CD14-positive monocyte (primary cell): ENCODE measurements around the gene GAB4. TPM values are rescaled to one million over a fixed set of nuclear protein-coding genes. Genes with fewer than 3 reads are reported as not detected.
A peak's percentile ranks its signal among the peaks of the same experiment; 100 is the strongest.

Source experiments
- DNase-seq, 3 donors: peaks; one replicate each; pipeline ENCODE4 v3.0.0-alpha.2; 2011 to 2022
- H2AFZ ChIP-seq: 2 replicates; pipeline ENCODE4 v1.6.0; 2012; ENCODE audit warnings: mild to moderate bottlenecking, low read depth, low read length, inconsistent platforms; ENCODE audit not compliant: insufficient read depth, poor library complexity, severe bottlenecking
- H3K27ac ChIP-seq, 2 donors: 1 replicate in 1 of 2; 2 replicates in 1 of 2; pipeline ENCODE4 v1.5.1; 2012 to 2013; ENCODE audit warnings: low read length in 2 of 2, control low read depth in 1 of 2, inconsistent platforms in 1 of 2, low read depth in 1 of 2, mild to moderate bottlenecking in 1 of 2
- H3K27me3 ChIP-seq, 2 donors: one replicate each; pipeline versions ENCODE4 v1.6.0 to v1.6.1; 2011 to 2013; ENCODE audit warnings: low read length in 2 of 2; ENCODE audit not compliant: control insufficient read depth in 2 of 2, insufficient read depth in 2 of 2
- H3K36me3 ChIP-seq, 2 donors: replicated peaks in 1 of 2; 1 replicate in 1 of 2; 2 replicates in 1 of 2; pipeline versions ENCODE4 v1.5.1 to v1.6.1; 2012 to 2013; ENCODE audit warnings: low read length in 2 of 2, control low read depth in 1 of 2, inconsistent platforms in 1 of 2, mild to moderate bottlenecking in 1 of 2; ENCODE audit not compliant: insufficient read depth in 2 of 2, control insufficient read depth in 1 of 2
- H3K4me1 ChIP-seq, 2 donors: 1 replicate in 1 of 2; 2 replicates in 1 of 2; pipeline versions ENCODE4 v1.5.1 to v1.6.1; 2012 to 2013; ENCODE audit warnings: low read length in 2 of 2, control low read depth in 1 of 2, inconsistent platforms in 1 of 2, mild to moderate bottlenecking in 1 of 2, moderate library complexity in 1 of 2; ENCODE audit not compliant: insufficient read depth in 2 of 2, control insufficient read depth in 1 of 2
- H3K4me2 ChIP-seq: replicated peaks from 2 replicates; pipeline ENCODE3; 2012; ENCODE audit warnings: low read length, moderate library complexity, mild to moderate bottlenecking; ENCODE audit not compliant: poor library complexity, severe bottlenecking; ENCODE audit errors: extremely low read depth
- H3K4me3 ChIP-seq, 3 experiments: fragments of 200-600 bp in 1 of 3; sonication (generic) in 1 of 3; replicated peaks in 1 of 3; 1 replicate in 2 of 3; 2 replicates in 1 of 3; pipeline ENCODE4 v1.5.1; 2011 to 2013; ENCODE audit warnings: low read length in 3 of 3, mild to moderate bottlenecking in 3 of 3, control low read depth in 2 of 3, low read depth in 2 of 3, inconsistent platforms in 1 of 3, moderate library complexity in 1 of 3
- H3K79me2 ChIP-seq: 2 replicates; pipeline ENCODE4 v1.6.0; 2012; ENCODE audit warnings: mild to moderate bottlenecking, control low read depth, inconsistent platforms, low read length, moderate library complexity; ENCODE audit not compliant: insufficient read depth
- H3K9ac ChIP-seq: 2 replicates; pipeline ENCODE4 v1.6.0; 2017; ENCODE audit warnings: low read length, mild to moderate bottlenecking; ENCODE audit not compliant: insufficient read depth, poor library complexity, severe bottlenecking
- H3K9me3 ChIP-seq, 2 donors: replicated peaks in 1 of 2; 1 replicate in 1 of 2; 2 replicates in 1 of 2; pipeline versions ENCODE4 v1.5.1 to v1.6.1; 2012 to 2013; ENCODE audit warnings: low read length in 2 of 2, control low read depth in 1 of 2; ENCODE audit not compliant: control insufficient read depth in 1 of 2, insufficient read depth in 1 of 2
- H4K20me1 ChIP-seq: 2 replicates; pipeline ENCODE4 v1.6.0; 2012; ENCODE audit warnings: mild to moderate bottlenecking, low read length, control low read depth, moderate library complexity; ENCODE audit not compliant: insufficient read depth
- H3K27ac Mint-ChIP-seq, 7 donors: one replicate each; pipeline ENCODE4 v1.8.0; 2020; ENCODE audit warnings: mild to moderate bottlenecking in 7 of 7, mixed read lengths in 7 of 7, moderate library complexity in 6 of 7, inconsistent platforms in 2 of 7
- H3K27me3 Mint-ChIP-seq, 3 donors: one replicate each; pipeline ENCODE4 v1.8.0; 2021 to 2022; ENCODE audit warnings: low read depth in 3 of 3, mild to moderate bottlenecking in 3 of 3, mixed read lengths in 3 of 3, moderate library complexity in 3 of 3, inconsistent platforms in 1 of 3
- H3K36me3 Mint-ChIP-seq, 2 donors: one replicate each; pipeline ENCODE4 v1.8.0; 2020; ENCODE audit warnings: mixed read lengths in 2 of 2, inconsistent platforms in 1 of 2, mild to moderate bottlenecking in 1 of 2
- H3K4me1 Mint-ChIP-seq: one replicate; pipeline ENCODE4 v1.8.0; 2020; ENCODE audit warnings: mild to moderate bottlenecking, mixed read lengths
- H3K4me3 Mint-ChIP-seq, 2 donors: one replicate each; pipeline ENCODE4 v1.8.0; 2020; ENCODE audit warnings: mild to moderate bottlenecking in 2 of 2, mixed read lengths in 2 of 2, moderate library complexity in 1 of 2
- H3K9me3 Mint-ChIP-seq, 7 donors: one replicate each; pipeline ENCODE4 v1.8.0; 2020 to 2022; ENCODE audit warnings: mixed read lengths in 7 of 7, mild to moderate bottlenecking in 6 of 7, moderate library complexity in 6 of 7, inconsistent platforms in 2 of 7
- WGBS: methylation state at CpG from one replicate; pipeline ENCODE4 v1.1.5; 2013; ENCODE audit warnings: missing lambda C conversion rate; ENCODE audit not compliant: insufficient coverage; 5-methylcytosine and 5-hydroxymethylcytosine counted together
- intact Hi-C, 2 donors: fragments of 100-400 bp; cut with micrococcal nuclease; formaldehyde crosslinking; loops; one replicate each; pipeline versions ENCODE4 v1.15.0 to v1.15.1; 2023
- polyA plus RNA-seq, 3 donors: library from polyadenylated mRNA; depleted of rRNA in 1 of 3; unstranded in 2 of 3; stranded (reverse) in 1 of 3; fragments of 300-500 nt in 2 of 3; fragments of >200 nt in 1 of 3; fragmentation: Illumina TruSeq in 2 of 3; gene quantifications; 1 replicate in 2 of 3; 2 replicates in 1 of 3; pipeline ENCODE4 v1.2.3, GENCODE V29; 2012 to 2021
- TF ChIP-seq, protein P1 (sequence below): fragments of 200-600 bp; IDR thresholded peaks from one replicate; pipeline ENCODE4 v1.8.0; 2022; ENCODE audit warnings: antibody characterized with exemption, mild to moderate bottlenecking

The GAB4 gene
- polyA plus RNA-seq, 3 donors: not detected

DNA sequence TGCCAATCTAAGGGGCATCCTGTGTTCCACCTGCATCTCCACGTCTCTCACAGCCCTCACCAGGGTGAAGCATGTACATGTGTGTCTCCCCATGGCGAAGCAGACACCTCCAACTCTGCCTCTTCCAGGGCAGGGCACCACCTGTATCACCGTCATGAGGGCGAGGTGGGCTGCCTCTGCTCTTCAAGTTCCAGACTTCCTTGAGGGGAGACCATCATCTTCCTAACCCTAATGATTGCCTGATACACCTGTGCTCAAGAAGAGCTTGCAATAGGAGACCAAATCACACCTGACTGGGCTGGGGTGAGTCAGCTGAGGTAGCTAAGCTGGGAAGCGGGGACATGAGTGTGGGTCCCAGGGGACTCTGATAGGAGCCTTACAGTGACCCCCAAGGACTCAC lies 43.7 kb downstream of the GAB4 start:
- H4K20me1 ChIP-seq: no peaks in the 10 kb centered on the region
- no peak overlapping the region for H2AFZ ChIP-seq
- Mint-ChIP-seq H3K4me3 (no peak overlapping the region), H3K9me3 (peaks cover 0 to 2% (median 0%) of the 10 kb centered on the region in 7 donors), H3K27me3 (peaks cover 0 to 13% (median 3%) of the 10 kb centered on the region in 3 donors), H3K36me3 (no peaks in the 10 kb centered on the region), H3K4me1 (no peaks in the 10 kb centered on the region), H3K27ac (no peak overlapping the region)
- H3K27ac ChIP-seq: no peak overlapping the region
- no peaks in the 10 kb centered on the region for H3K9me3 ChIP-seq
- TF ChIP-seq, protein P1, sequence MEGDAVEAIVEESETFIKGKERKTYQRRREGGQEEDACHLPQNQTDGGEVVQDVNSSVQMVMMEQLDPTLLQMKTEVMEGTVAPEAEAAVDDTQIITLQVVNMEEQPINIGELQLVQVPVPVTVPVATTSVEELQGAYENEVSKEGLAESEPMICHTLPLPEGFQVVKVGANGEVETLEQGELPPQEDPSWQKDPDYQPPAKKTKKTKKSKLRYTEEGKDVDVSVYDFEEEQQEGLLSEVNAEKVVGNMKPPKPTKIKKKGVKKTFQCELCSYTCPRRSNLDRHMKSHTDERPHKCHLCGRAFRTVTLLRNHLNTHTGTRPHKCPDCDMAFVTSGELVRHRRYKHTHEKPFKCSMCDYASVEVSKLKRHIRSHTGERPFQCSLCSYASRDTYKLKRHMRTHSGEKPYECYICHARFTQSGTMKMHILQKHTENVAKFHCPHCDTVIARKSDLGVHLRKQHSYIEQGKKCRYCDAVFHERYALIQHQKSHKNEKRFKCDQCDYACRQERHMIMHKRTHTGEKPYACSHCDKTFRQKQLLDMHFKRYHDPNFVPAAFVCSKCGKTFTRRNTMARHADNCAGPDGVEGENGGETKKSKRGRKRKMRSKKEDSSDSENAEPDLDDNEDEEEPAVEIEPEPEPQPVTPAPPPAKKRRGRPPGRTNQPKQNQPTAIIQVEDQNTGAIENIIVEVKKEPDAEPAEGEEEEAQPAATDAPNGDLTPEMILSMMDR: no peak
- DNase-seq: no peak
- H3K36me3 ChIP-seq: no peaks in the 10 kb centered on the region
- no peak overlapping the region for H3K4me2 ChIP-seq
- H3K4me3 ChIP-seq: no peak overlapping the region
- intact Hi-C loops: no loop called here
- H3K79me2 ChIP-seq: no peaks in the 10 kb centered on the region
- H3K27me3 ChIP-seq: no peaks in the 10 kb centered on the region
- H3K9ac ChIP-seq: no peak overlapping the region
- H3K4me1 ChIP-seq: no peaks in the 10 kb centered on the region
- 96% methylated on average over 4 of the region's 5 CpGs for WGBS

- intact Hi-C loops: no loop called here
- Histone ChIP-seq H3K9ac (no peak overlapping the region), H3K4me2 (no peak overlapping the region), H3K9me3 (no peaks in the 10 kb centered on the region), H2AFZ (no peak overlapping the region), H3K27ac (no peak overlapping the region), H4K20me1 (no peaks in the 10 kb centered on the region), H3K36me3 (no peaks in the 10 kb centered on the region), H3K4me1 (no peaks in the 10 kb centered on the region), H3K79me2 (no peaks in the 10 kb centered on the region), H3K4me3 (no peak overlapping the region), H3K27me3 (no peaks in the 10 kb centered on the region)
- Mint-ChIP-seq H3K4me1 (no peaks in the 10 kb centered on the region), H3K4me3 (no peak overlapping the region), H3K27ac (peak overlapping the region in 1 of 7 donors; percentile 49), H3K36me3 (no peaks in the 10 kb centered on the region), H3K27me3 (peaks cover 0 to 13% (median 3%) of the 10 kb centered on the region in 3 donors), H3K9me3 (peaks cover 0 to 2% (median 0%) of the 10 kb centered on the region in 7 donors)
- TF ChIP-seq, protein P1: no peak
- WGBS: 84% methylated on average over 15 of the region's 18 CpGs
- DNase-seq: no peak
These were observed 44.7 kb downstream of the GAB4 start for GRCh38 chr22:16963189-16963945.
